Parathyroid adenoma (tissue), 2 donors: ENCODE measurements around the gene TAOK3.

Experiments used
- H2AFZ ChIP-seq: fragments of 300-600 bp; sonication (generic); one replicate; pipeline ENCODE4 v1.7.0; 2017; ENCODE audit warnings: antibody characterized with exemption, mild to moderate bottlenecking
- H3K27ac ChIP-seq: fragments of 300-600 bp; sonication (generic); one replicate; pipeline ENCODE4 v1.7.0; 2017
- H3K27me3 ChIP-seq: fragments of 300-600 bp; sonication (generic); one replicate; pipeline ENCODE4 v1.7.0; 2017; ENCODE audit warnings: low read length; ENCODE audit not compliant: control insufficient read depth, insufficient read depth
- H3K36me3 ChIP-seq: fragments of 300-600 bp; sonication (generic); one replicate; pipeline ENCODE4 v1.7.0; 2017; ENCODE audit warnings: low read length; ENCODE audit not compliant: control insufficient read depth, insufficient read depth
- H3K4me1 ChIP-seq: fragments of 300-600 bp; sonication (generic); one replicate; pipeline ENCODE4 v1.7.0; 2017; ENCODE audit warnings: control low read depth
- H3K4me2 ChIP-seq: fragments of 300-600 bp; sonication (generic); one replicate; pipeline ENCODE4 v1.7.0; 2017; ENCODE audit warnings: low read length
- H3K4me3 ChIP-seq: fragments of 300-600 bp; sonication (generic); one replicate; pipeline ENCODE4 v1.7.0; 2017; ENCODE audit warnings: low read depth, low read length
- H3K79me2 ChIP-seq: fragments of 300-600 bp; sonication (generic); one replicate; pipeline ENCODE4 v1.7.0; 2017; ENCODE audit warnings: control low read depth
- H3K9ac ChIP-seq: fragments of 300-600 bp; sonication (generic); one replicate; pipeline ENCODE4 v1.7.0; 2017; ENCODE audit warnings: mild to moderate bottlenecking
- H3K9me3 ChIP-seq: fragments of 300-600 bp; sonication (generic); one replicate; pipeline ENCODE4 v1.7.0; 2017; ENCODE audit warnings: low read length; ENCODE audit not compliant: control insufficient read depth
- TF ChIP-seq, protein P1 (sequence below): fragments of 300-600 bp; sonication (generic); IDR thresholded peaks from one replicate; pipeline ENCODE4 v1.7.0; 2017; ENCODE audit warnings: antibody characterized with exemption, mild to moderate bottlenecking
- donor health status: primary hyperparathyroidism.

Gene TAOK3

DNA sequence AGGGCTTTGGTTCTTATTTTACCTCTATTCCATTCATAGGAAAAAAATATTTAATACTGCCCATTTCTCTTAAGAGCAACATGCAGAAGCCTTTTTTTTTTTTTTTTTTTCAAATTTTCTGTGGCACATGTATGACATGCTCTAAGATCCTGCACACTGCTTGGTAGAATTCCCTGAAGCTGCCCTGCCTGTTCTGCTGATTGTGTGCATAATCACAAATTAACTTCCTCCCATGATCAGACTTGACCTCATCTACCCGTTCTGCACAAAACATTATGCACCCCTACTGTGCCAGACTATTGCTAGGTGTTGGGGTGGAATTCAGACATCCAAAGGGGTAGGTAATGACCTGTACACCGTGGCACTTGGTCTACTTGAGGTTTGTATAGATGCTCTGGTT, 25.8 kb upstream of the TAOK3 start:
- H3K27ac ChIP-seq, result no peak overlapping the region
- H3K4me2 ChIP-seq, result no peak overlapping the region
- H3K9me3 ChIP-seq, result no peaks in the 10 kb centered on the region
- H3K9ac ChIP-seq, result no peak overlapping the region
- TF ChIP-seq, protein P1, sequence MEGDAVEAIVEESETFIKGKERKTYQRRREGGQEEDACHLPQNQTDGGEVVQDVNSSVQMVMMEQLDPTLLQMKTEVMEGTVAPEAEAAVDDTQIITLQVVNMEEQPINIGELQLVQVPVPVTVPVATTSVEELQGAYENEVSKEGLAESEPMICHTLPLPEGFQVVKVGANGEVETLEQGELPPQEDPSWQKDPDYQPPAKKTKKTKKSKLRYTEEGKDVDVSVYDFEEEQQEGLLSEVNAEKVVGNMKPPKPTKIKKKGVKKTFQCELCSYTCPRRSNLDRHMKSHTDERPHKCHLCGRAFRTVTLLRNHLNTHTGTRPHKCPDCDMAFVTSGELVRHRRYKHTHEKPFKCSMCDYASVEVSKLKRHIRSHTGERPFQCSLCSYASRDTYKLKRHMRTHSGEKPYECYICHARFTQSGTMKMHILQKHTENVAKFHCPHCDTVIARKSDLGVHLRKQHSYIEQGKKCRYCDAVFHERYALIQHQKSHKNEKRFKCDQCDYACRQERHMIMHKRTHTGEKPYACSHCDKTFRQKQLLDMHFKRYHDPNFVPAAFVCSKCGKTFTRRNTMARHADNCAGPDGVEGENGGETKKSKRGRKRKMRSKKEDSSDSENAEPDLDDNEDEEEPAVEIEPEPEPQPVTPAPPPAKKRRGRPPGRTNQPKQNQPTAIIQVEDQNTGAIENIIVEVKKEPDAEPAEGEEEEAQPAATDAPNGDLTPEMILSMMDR, result no peak
- H3K36me3 ChIP-seq, result no peaks in the 10 kb centered on the region
- H2AFZ ChIP-seq, result no peak overlapping the region
- H3K27me3 ChIP-seq, result no peaks in the 10 kb centered on the region
- no peaks in the 10 kb centered on the region for H3K4me1 ChIP-seq
- H3K4me3 ChIP-seq, result no peak overlapping the region
- peaks cover 2% of the 10 kb centered on the region for H3K79me2 ChIP-seq

DNA sequence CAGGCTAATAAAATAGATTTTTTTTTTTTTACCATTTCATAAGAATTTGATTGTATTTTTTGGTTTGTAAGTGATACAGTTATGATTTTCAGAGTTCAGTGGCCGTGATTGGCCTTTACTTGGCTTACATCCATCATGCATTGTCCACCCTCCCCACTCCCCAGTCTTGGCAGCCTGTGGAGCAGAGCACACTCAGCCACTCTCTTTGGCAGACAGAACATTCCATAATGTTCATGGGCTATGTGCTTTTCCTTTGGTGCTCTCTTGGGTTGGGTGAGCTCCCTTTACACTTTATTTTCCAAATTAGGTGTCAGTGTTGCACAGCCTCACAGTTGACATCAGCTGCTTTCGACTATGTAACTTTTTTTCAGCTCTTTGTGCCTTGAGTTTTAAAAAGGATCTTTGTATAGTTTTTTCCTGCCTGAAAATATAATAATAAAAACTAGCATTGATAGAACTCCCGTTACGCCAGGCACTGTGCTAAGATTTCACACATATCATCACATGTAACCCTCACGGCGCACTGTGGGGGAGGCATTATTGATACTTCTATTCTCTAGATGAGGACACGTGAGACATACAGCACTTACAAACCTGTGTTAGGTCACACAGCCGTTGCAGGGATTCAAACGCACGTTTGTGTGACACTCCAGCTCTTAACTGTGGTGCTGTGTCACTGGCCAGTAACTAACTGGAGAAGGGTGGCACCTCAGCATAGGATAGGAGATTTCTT, 25.2 kb upstream of the TAOK3 start:
- H3K36me3 ChIP-seq, result no peaks in the 10 kb centered on the region
- H3K79me2 ChIP-seq, result peaks cover 5% of the 10 kb centered on the region
- H3K27me3 ChIP-seq, result no peaks in the 10 kb centered on the region
- no peaks in the 10 kb centered on the region for H3K4me1 ChIP-seq
- no peak overlapping the region for H3K27ac ChIP-seq
- H3K4me3 ChIP-seq, result no peak overlapping the region
- H3K9me3 ChIP-seq, result no peaks in the 10 kb centered on the region
- H2AFZ ChIP-seq, result no peak overlapping the region
- TF ChIP-seq, protein P1, result no peak
- H3K9ac ChIP-seq, result no peak overlapping the region
- H3K4me2 ChIP-seq, result no peak overlapping the region

DNA sequence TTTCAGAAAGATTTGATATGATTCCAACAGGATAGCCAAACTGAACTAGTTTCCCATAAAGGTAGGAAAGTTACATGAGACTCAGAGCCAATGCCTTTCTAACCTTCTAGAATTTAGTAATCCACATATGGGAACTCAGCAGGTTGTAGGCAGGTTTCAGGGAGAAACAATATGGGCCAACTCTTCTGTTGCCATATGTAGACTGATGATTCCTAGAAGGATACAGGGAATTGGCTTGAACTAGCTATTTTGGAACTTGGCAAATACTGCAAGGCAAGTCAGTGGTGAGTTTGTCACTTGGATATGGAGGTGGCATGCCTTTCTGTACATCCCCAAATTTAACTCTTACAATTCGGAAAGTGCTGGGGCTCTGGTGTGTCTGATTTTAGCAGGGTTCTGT, 19.1 kb upstream of the TAOK3 start:
- Histone ChIP-seq H3K79me2 (peaks cover 11% of the 10 kb centered on the region), H3K9ac (no peak overlapping the region), H3K4me2 (no peak overlapping the region), H3K27ac (no peak overlapping the region), H3K9me3 (no peaks in the 10 kb centered on the region), H3K4me1 (no peaks in the 10 kb centered on the region), H3K4me3 (no peak overlapping the region), H3K36me3 (no peaks in the 10 kb centered on the region), H2AFZ (no peak overlapping the region), H3K27me3 (no peaks in the 10 kb centered on the region)
- TF ChIP-seq, protein P1, result no peak

DNA sequence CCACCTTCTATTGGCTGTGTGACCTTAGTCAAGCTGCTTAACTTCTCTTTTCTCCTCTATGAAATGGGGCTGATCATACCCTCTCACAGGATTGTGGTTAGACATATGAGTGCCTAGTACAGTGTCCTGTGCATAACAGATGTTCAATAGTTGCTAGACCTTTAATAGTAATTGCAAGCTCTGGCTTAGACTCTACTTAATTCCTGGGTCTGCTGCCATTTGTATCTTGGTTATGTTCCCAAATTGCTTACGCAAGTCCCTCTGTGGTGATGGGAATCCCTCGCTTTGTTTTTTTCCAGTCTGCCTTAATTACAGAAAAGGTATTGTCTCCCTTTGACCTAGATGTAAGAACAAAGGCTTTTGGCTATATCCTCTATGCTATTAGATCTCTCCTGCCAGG, 18.7 kb upstream of the TAOK3 start:
- peaks cover 11% of the 10 kb centered on the region for H3K79me2 ChIP-seq
- H3K36me3 ChIP-seq, result no peaks in the 10 kb centered on the region
- H3K27ac ChIP-seq, result no peak overlapping the region
- H3K9ac ChIP-seq, result no peak overlapping the region
- no peaks in the 10 kb centered on the region for H3K9me3 ChIP-seq
- TF ChIP-seq, protein P1, result no peak
- H3K4me3 ChIP-seq, result no peak overlapping the region
- no peaks in the 10 kb centered on the region for H3K27me3 ChIP-seq
- no peak overlapping the region for H3K4me2 ChIP-seq
- no peak overlapping the region for H2AFZ ChIP-seq
- H3K4me1 ChIP-seq, result no peaks in the 10 kb centered on the region

DNA sequence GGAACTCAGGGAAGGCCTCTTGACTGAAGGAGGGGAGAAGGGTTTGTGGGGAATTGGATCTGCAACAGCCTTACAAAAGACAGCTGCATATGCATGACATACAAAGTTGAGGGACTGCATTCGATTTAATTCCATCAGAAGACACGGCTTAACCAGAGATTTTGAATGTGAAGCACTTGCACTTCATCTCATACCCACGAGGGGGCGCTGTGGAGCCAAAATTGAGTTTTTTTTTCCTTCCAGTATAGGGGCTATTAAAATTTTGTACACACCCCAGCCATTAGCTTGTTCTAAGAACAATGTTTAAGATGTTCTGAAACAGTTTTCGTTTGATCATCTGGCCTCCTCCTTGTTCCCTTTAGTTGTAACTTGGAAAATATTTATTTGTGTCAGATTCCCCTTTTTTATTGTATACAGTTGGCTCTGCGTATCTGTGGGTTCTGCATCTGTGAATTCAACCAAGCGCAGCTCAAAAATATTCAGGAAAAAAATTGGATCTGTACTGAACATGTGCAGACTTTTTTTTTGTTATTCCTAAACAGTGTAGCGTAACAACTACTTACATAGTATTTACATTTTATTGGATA, 5.3 kb upstream of the TAOK3 start:
- peaks cover 11% of the 10 kb centered on the region for H3K79me2 ChIP-seq
- peaks cover 7% of the 10 kb centered on the region for H3K4me1 ChIP-seq
- peak overlapping the region; percentile 94 for H3K27ac ChIP-seq

More for the DNA sequence above, 5.3 kb upstream of the TAOK3 start:
- Histone ChIP-seq H3K9me3 (no peaks in the 10 kb centered on the region), H3K4me2 (peak overlapping the region; percentile 98), H2AFZ (peak overlapping the region; percentile 7), H3K27me3 (no peaks in the 10 kb centered on the region), H3K4me3 (peak overlapping the region; percentile 86), H3K36me3 (no peaks in the 10 kb centered on the region), H3K9ac (no peak overlapping the region)
- TF ChIP-seq, protein P1, result peak; percentile 98
